Mesendoderm (in vitro differentiated cells): ENCODE measurements around the gene EPN2.

Experiments used
- DNase-seq: peaks from one replicate; pipeline ENCODE4 v3.0.0; 2013
- H2AK5ac ChIP-seq: 2 replicates; pipeline ENCODE4 v1.6.1; 2013; ENCODE audit warnings: low read length, inconsistent platforms
- H2BK120ac ChIP-seq: 2 replicates; pipeline ENCODE4 v1.6.1; 2013; ENCODE audit warnings: low read depth, mild to moderate bottlenecking, low read length, moderate library complexity, mixed read lengths
- H2BK15ac ChIP-seq: replicated peaks from 2 replicates; pipeline ENCODE4 v1.6.1; 2013; ENCODE audit warnings: low read depth, mild to moderate bottlenecking, moderate library complexity
- H2BK5ac ChIP-seq: 2 replicates; pipeline ENCODE4 v1.6.1; 2013; ENCODE audit warnings: low read length, inconsistent platforms
- H3K18ac ChIP-seq: 2 replicates; pipeline ENCODE4 v1.6.1; 2013; ENCODE audit warnings: mild to moderate bottlenecking, low read length, mixed read lengths
- H3K23ac ChIP-seq: one replicate; pipeline ENCODE4 v1.6.1; 2013; ENCODE audit warnings: low read length
- H3K27ac ChIP-seq: 2 replicates; pipeline ENCODE4 v1.5.1; 2013; ENCODE audit warnings: low read depth, mild to moderate bottlenecking, inconsistent platforms, low read length, moderate library complexity
- H3K27me3 ChIP-seq: 2 replicates; pipeline ENCODE4 v1.6.1; 2013; ENCODE audit warnings: low read length, control low read depth, mild to moderate bottlenecking, inconsistent platforms; ENCODE audit not compliant: insufficient read depth, poor library complexity
- H3K36me3 ChIP-seq: 2 replicates; pipeline ENCODE4 v1.6.1; 2013; ENCODE audit warnings: low read length, inconsistent platforms; ENCODE audit not compliant: control insufficient read depth, insufficient read depth
- H3K4ac ChIP-seq: one replicate; pipeline ENCODE4 v1.6.1; 2013; ENCODE audit warnings: low read depth, mild to moderate bottlenecking, low read length, moderate library complexity
- H3K4me1 ChIP-seq: 2 replicates; pipeline ENCODE4 v1.6.1; 2013; ENCODE audit warnings: low read depth, low read length, inconsistent platforms; ENCODE audit not compliant: control insufficient read depth
- H3K4me2 ChIP-seq: 2 replicates; pipeline ENCODE4 v1.6.1; 2013; ENCODE audit warnings: low read length
- H3K4me3 ChIP-seq: 2 replicates; pipeline ENCODE4 v1.5.1; 2013; ENCODE audit warnings: mild to moderate bottlenecking, low read length
- H3K56ac ChIP-seq: one replicate; pipeline ENCODE4 v1.6.1; 2013; ENCODE audit warnings: low read length
- H3K79me1 ChIP-seq: 2 replicates; pipeline ENCODE4 v1.6.1; 2013; ENCODE audit warnings: low read length, inconsistent platforms
- H3K79me2 ChIP-seq: 2 replicates; pipeline ENCODE4 v1.6.1; 2013; ENCODE audit warnings: mild to moderate bottlenecking, low read length; ENCODE audit not compliant: control insufficient read depth, insufficient read depth
- H3K9ac ChIP-seq: 2 replicates; pipeline ENCODE4 v1.6.1; 2013; ENCODE audit warnings: low read length, inconsistent platforms
- H4K5ac ChIP-seq: one replicate; pipeline ENCODE4 v1.6.1; 2013; ENCODE audit warnings: low read length
- H4K8ac ChIP-seq: one replicate; pipeline ENCODE4 v1.6.1; 2013; ENCODE audit warnings: low read depth, mild to moderate bottlenecking, control low read depth, low read length, moderate library complexity
- WGBS: extraction: QIAGEN DNeasy Blood & Tissue Kit; methylation state at CpG from one replicate; pipeline ENCODE4 v1.1.7; 2013; ENCODE audit warnings: low lambda C conversion rate, missing lambda C conversion rate; ENCODE audit not compliant: insufficient coverage; ENCODE audit errors: extremely low coverage; 5-methylcytosine and 5-hydroxymethylcytosine counted together

The EPN2 gene

GRCh38 chr17:19311421-19312215 lies 74.5 kb downstream of the EPN2 start:
- no peak overlapping the region for H3K4me3 ChIP-seq
- no peak overlapping the region for H3K4ac ChIP-seq
- no peak overlapping the region for H2BK120ac ChIP-seq
- no peak overlapping the region for H2BK5ac ChIP-seq
- H3K9ac ChIP-seq, result no peak overlapping the region
- H3K56ac ChIP-seq, result no peak overlapping the region
- H2BK15ac ChIP-seq, result no peak overlapping the region
- no peak overlapping the region for H3K18ac ChIP-seq
- H3K23ac ChIP-seq, result no peak overlapping the region
- no peak overlapping the region for H3K4me2 ChIP-seq
- H3K79me1 ChIP-seq, result peaks cover 1% of the 10 kb centered on the region
- no peak for DNase-seq
- no peaks in the 10 kb centered on the region for H3K79me2 ChIP-seq
- H3K4me1 ChIP-seq, result no peaks in the 10 kb centered on the region
- no CpG with 5 or more reads among the region's 6 CpGs for WGBS
- no peak overlapping the region for H4K5ac ChIP-seq
- no peak overlapping the region for H2AK5ac ChIP-seq
- no peak overlapping the region for H3K27ac ChIP-seq
- peaks cover 7% of the 10 kb centered on the region for H3K36me3 ChIP-seq
- no peaks in the 10 kb centered on the region for H3K27me3 ChIP-seq
- H4K8ac ChIP-seq, result no peak overlapping the region

GRCh38 chr17:19312406-19312805 lies 75.2 kb downstream of the EPN2 start:
- no peak for DNase-seq
- Histone ChIP-seq H3K79me1 (peaks cover 1% of the 10 kb centered on the region), H3K9ac (no peak overlapping the region), H2BK5ac (no peak overlapping the region), H3K36me3 (peaks cover 7% of the 10 kb centered on the region), H4K8ac (no peak overlapping the region), H2BK120ac (no peak overlapping the region), H3K23ac (no peak overlapping the region), H3K4me1 (peaks cover 2% of the 10 kb centered on the region), H3K79me2 (no peaks in the 10 kb centered on the region), H3K4me3 (no peak overlapping the region), H3K4ac (no peak overlapping the region), H2AK5ac (no peak overlapping the region), H3K4me2 (no peak overlapping the region), H3K18ac (no peak overlapping the region), H2BK15ac (no peak overlapping the region), H3K27ac (no peak overlapping the region), H3K56ac (no peak overlapping the region), H3K27me3 (no peaks in the 10 kb centered on the region), H4K5ac (no peak overlapping the region)
- WGBS, result no CpG with 5 or more reads among the region's 7 CpGs

GRCh38 chr17:19313066-19313745 lies 76.0 kb downstream of the EPN2 start:
- Histone ChIP-seq H3K27ac (no peak overlapping the region), H2BK15ac (no peak overlapping the region), H3K79me1 (peaks cover 3% of the 10 kb centered on the region), H4K5ac (no peak overlapping the region), H3K4me2 (no peak overlapping the region), H2AK5ac (no peak overlapping the region), H3K23ac (no peak overlapping the region), H3K9ac (no peak overlapping the region), H2BK120ac (no peak overlapping the region), H3K18ac (no peak overlapping the region), H3K4me3 (no peak overlapping the region), H3K36me3 (peaks cover 7% of the 10 kb centered on the region), H3K27me3 (no peaks in the 10 kb centered on the region), H3K4ac (no peak overlapping the region), H4K8ac (no peak overlapping the region), H2BK5ac (no peak overlapping the region), H3K79me2 (no peaks in the 10 kb centered on the region), H3K56ac (no peak overlapping the region), H3K4me1 (peaks cover 6% of the 10 kb centered on the region)
- DNase-seq, result no peak
- WGBS, result no CpG with 5 or more reads among the region's 13 CpGs

- Histone ChIP-seq H3K56ac (no peak overlapping the region), H3K18ac (no peak overlapping the region), H2BK15ac (no peak overlapping the region), H3K27ac (no peak overlapping the region), H3K79me2 (no peaks in the 10 kb centered on the region), H2BK120ac (no peak overlapping the region), H3K36me3 (peaks cover 7% of the 10 kb centered on the region), H2AK5ac (no peak overlapping the region), H3K79me1 (peaks cover 3% of the 10 kb centered on the region), H4K8ac (no peak overlapping the region), H4K5ac (no peak overlapping the region), H3K4ac (no peak overlapping the region), H3K4me1 (peaks cover 6% of the 10 kb centered on the region), H3K4me2 (no peak overlapping the region), H3K27me3 (no peaks in the 10 kb centered on the region), H3K9ac (no peak overlapping the region), H2BK5ac (no peak overlapping the region), H3K4me3 (no peak overlapping the region), H3K23ac (no peak overlapping the region)
- DNase-seq, result no peak
- WGBS, result 100% methylated on average over 1 of the region's 12 CpGs
These were observed 76.8 kb downstream of the EPN2 start for GRCh38 chr17:19313746-19314651.

GRCh38 chr17:19315104-19315503 lies 77.9 kb downstream of the EPN2 start:
- H4K8ac ChIP-seq, result no peak overlapping the region
- peaks cover 3% of the 10 kb centered on the region for H3K79me1 ChIP-seq
- H3K23ac ChIP-seq, result no peak overlapping the region
- peaks cover 7% of the 10 kb centered on the region for H3K36me3 ChIP-seq
- H4K5ac ChIP-seq, result no peak overlapping the region
- DNase-seq, result no peak
- no peak overlapping the region for H3K56ac ChIP-seq
- no peak overlapping the region for H3K4ac ChIP-seq
- peaks cover 6% of the 10 kb centered on the region for H3K4me1 ChIP-seq
- H3K4me3 ChIP-seq, result no peak overlapping the region
- H3K4me2 ChIP-seq, result no peak overlapping the region
- H2BK5ac ChIP-seq, result no peak overlapping the region
- H3K79me2 ChIP-seq, result no peaks in the 10 kb centered on the region
- H3K27ac ChIP-seq, result no peak overlapping the region
- no peaks in the 10 kb centered on the region for H3K27me3 ChIP-seq
- H2BK15ac ChIP-seq, result no peak overlapping the region
- H2BK120ac ChIP-seq, result no peak overlapping the region
- no peak overlapping the region for H3K9ac ChIP-seq
- WGBS, result no CpG with 5 or more reads among the region's 4 CpGs
- H3K18ac ChIP-seq, result no peak overlapping the region
- H2AK5ac ChIP-seq, result no peak overlapping the region
